GM03348 (cell line): Measurements from ENCODE around the gene SMIM23.

ENCODE experiments used
- DNase-seq: peaks from one replicate; pipeline ENCODE4 v3.0.0; 2012; ENCODE audit warnings: low spot score

SMIM23 gene

GRCh38 chr5:171785517-171785916 is at the start of gene SMIM23:
SMIM23 (plus strand) TSS chr5:171785817; CDS start chr5:171785872, 55 bp downstream.
- no peak for DNase-seq

GRCh38 chr5:171736976-171737891 is 48.4 kb upstream of the SMIM23 start:
- peak; percentile 49 for DNase-seq

- DNase-seq = no peak
Observed at GRCh38 chr5:171738501-171738900, 47.1 kb upstream of the SMIM23 start.

- DNase-seq = no peak
Observed at GRCh38 chr5:171739271-171739670, 46.3 kb upstream of the SMIM23 start.

- DNase-seq = no peak
Observed at GRCh38 chr5:171743436-171744076, 42.1 kb upstream of the SMIM23 start.

GRCh38 chr5:171744264-171744663 is 41.4 kb upstream of the SMIM23 start:
- no peak for DNase-seq

GRCh38 chr5:171744882-171745281 is 40.7 kb upstream of the SMIM23 start:
- DNase-seq = no peak

- DNase-seq = no peak
Observed at GRCh38 chr5:171745602-171746001, 40.0 kb upstream of the SMIM23 start.

GRCh38 chr5:171747061-171747859 is 38.4 kb upstream of the SMIM23 start:
- no peak for DNase-seq

GRCh38 chr5:171748720-171749119 is 36.9 kb upstream of the SMIM23 start:
- no peak for DNase-seq

GRCh38 chr5:171749365-171749764 is 36.3 kb upstream of the SMIM23 start:
- DNase-seq = no peak

- DNase-seq = peak; percentile 43
Observed at GRCh38 chr5:171750311-171750788, 35.3 kb upstream of the SMIM23 start.

GRCh38 chr5:171755354-171755821 is 30.2 kb upstream of the SMIM23 start:
- no peak for DNase-seq

GRCh38 chr5:171757853-171758535 is 27.6 kb upstream of the SMIM23 start:
- peak; percentile 51 for DNase-seq

GRCh38 chr5:171759777-171760176 is 25.8 kb upstream of the SMIM23 start:
- DNase-seq = no peak

- DNase-seq = no peak
Observed at GRCh38 chr5:171762021-171762608, 23.5 kb upstream of the SMIM23 start.

- DNase-seq = no peak
Observed at GRCh38 chr5:171762903-171763302, 22.7 kb upstream of the SMIM23 start.

GRCh38 chr5:171764265-171764664 is 21.4 kb upstream of the SMIM23 start:
- no peak for DNase-seq

- no peak for DNase-seq
Observed at GRCh38 chr5:171766875-171767274, 18.7 kb upstream of the SMIM23 start.

- no peak for DNase-seq
Observed at GRCh38 chr5:171770153-171770552, 15.5 kb upstream of the SMIM23 start.

GRCh38 chr5:171771856-171772255 is 13.8 kb upstream of the SMIM23 start:
- no peak for DNase-seq
